Ovary (tissue), 10 donors: ENCODE measurements around the gene PLK4. TPM values are rescaled to one million over a fixed set of nuclear protein-coding genes. Genes with fewer than 3 reads are reported as not detected.

Experiments used
- DNase-seq, 5 donors: peaks; one replicate each; pipeline ENCODE4 v3.0.0-alpha.2; 2019 to 2020
- H3K27ac ChIP-seq, 2 donors: fragments of 200-600 bp; one replicate each; pipeline versions ENCODE4 v1.5.1 to v1.8.0; 2019 to 2022
- H3K27me3 ChIP-seq: fragments of 200-600 bp; one replicate; pipeline ENCODE4 v1.8.0; 2022
- H3K36me3 ChIP-seq: fragments of 200-600 bp; sonication (generic); one replicate; pipeline ENCODE4 v1.5.1; 2019
- H3K4me1 ChIP-seq: one replicate; pipeline ENCODE4 v1.8.1; 2013; ENCODE audit warnings: mild to moderate bottlenecking, moderate library complexity; ENCODE audit not compliant: insufficient read depth
- H3K4me3 ChIP-seq: fragments of 200-600 bp; sonication (generic); one replicate; pipeline ENCODE4 v1.5.1; 2017
- H3K9me3 ChIP-seq, 2 donors: fragments of 200-600 bp in 1 of 2; sonication (generic) in 1 of 2; one replicate each; pipeline versions ENCODE4 v1.5.1 to v1.8.1; 2013 to 2019; ENCODE audit warnings: mild to moderate bottlenecking in 1 of 2, moderate library complexity in 1 of 2
- CTCF ChIP-seq, 3 donors: fragments of 450-650 bp in 2 of 3; fragments of 200-600 bp in 1 of 3; IDR thresholded peaks; one replicate each; pipeline versions ENCODE4 v1.5.1 to v1.8.0; 2016 to 2022; ENCODE audit warnings: antibody characterized with exemption in 3 of 3, mild to moderate bottlenecking in 1 of 3
- EP300 ChIP-seq: sonication (generic); formaldehyde crosslinking; IDR thresholded peaks from one replicate; pipeline ENCODE4 v1.6.1; 2017; ENCODE audit warnings: antibody characterized with exemption
- POLR2A ChIP-seq: fragments of 450-650 bp; IDR thresholded peaks from one replicate; pipeline ENCODE4 v1.6.1; 2017; ENCODE audit warnings: antibody characterized with exemption, mild to moderate bottlenecking, moderate library complexity
- WGBS, 3 donors: extraction: QIAGEN DNeasy Blood & Tissue Kit in 1 of 3; methylation state at CpG; one replicate each; pipeline versions ENCODE4 v1.1.5 to v1.1.7; 2013 to 2017; 5-methylcytosine and 5-hydroxymethylcytosine counted together
- intact Hi-C, 4 donors: fragments of 100-400 bp; cut with DNase I; formaldehyde crosslinking; loops; one replicate each; pipeline versions ENCODE4 v1.11.0 to v1.15.1; 2022 to 2023
- long read RNA-seq, 3 donors: library from polyadenylated mRNA in 2 of 3; unstranded in 2 of 3; transcript quantifications; one replicate each; pipeline ENCODE4 v2.0.0 and lab custom pipeline, GENCODE V29; 2021 to 2026
- polyA plus RNA-seq, 2 donors: library from polyadenylated mRNA; stranded (reverse); fragments of 200-250 nt in 1 of 2; fragments of 350-450 nt in 1 of 2; fragmentation: Illumina TruSeq in 1 of 2; extraction: RNeasy Lipid Tissue Mini Kit (QIAGEN cat#74804) in 1 of 2; gene quantifications; one replicate each; pipeline ENCODE4 v1.2.3, GENCODE V29; 2013 to 2014
- total RNA-seq, 7 donors: library from RNA; depleted of rRNA in 2 of 7; stranded (reverse); fragments of >200 nt in 2 of 7; fragmentation: NEBNext Ultra II Directional in 3 of 7; extraction: Animal tissue kit (Norgen Biotek cat#: 25700) in 3 of 7; gene quantifications; one replicate each; pipeline versions ENCODE4 v1.1.0 to v1.2.4, GENCODE V29; 2016 to 2023
- donor health status: DM: no; HTN: no; CAD: no; lungs with moderate emphysema.
- donor health status: DM: no; HTN: no; CAD: no.
- donor health status: Bipolar disorder and iron deficiency.
- donor health status: DM: yes; HTN: yes; CAD: no.
- donor health status: DM: no; HTN: no; CAD: no.
- donor health status: DM: yes; HTN: yes; CAD: no.

The PLK4 gene
- 1 to 10 TPM in 5 of 7 donors, under 1 TPM in 2; 0.48 to 4.4 (median 1.7) TPM for total RNA-seq
- polyA plus RNA-seq, result 1 to 10 TPM; 1.8 to 2.1 TPM
- long read RNA-seq, donor 1, result 0 reads
- long read RNA-seq, donor 2, transcript PLK4-206 (6 exons, 811 nt), result major isoform, 9 of 12 reads
- long read RNA-seq, donor 2, partial matches to known transcripts, result 0 of 12 reads
- long read RNA-seq, donor 2, other reads (novel, unspliced or antisense), result 0 of 12 reads
- long read RNA-seq, donor 3, partial matches to known transcripts, result 1 of 5 reads
- long read RNA-seq, donor 3, other reads (novel, unspliced or antisense), result 1 of 5 reads

GRCh38 chr4:127880763-127881562 lies at the start of gene PLK4:
PLK4 (plus strand) TSS chr4:127880893; CDS start chr4:127881135, 242 bp downstream.
- peak within 1 kb of the TSS in 1 of 2 donors; percentile 65 for H3K27ac ChIP-seq
- H3K4me3 ChIP-seq, result peak within 1 kb of the TSS; percentile 60
- TF ChIP-seq EP300, result no peak
- TF ChIP-seq CTCF (IDR thresholded peaks at IDR 0.05), result no peak
- no peak for TF ChIP-seq POLR2A
- DNase-seq, result peak; percentile 94 to 96 (median 95)
- H3K9me3 ChIP-seq, result no peaks in the 10 kb centered on the region
- H3K27me3 ChIP-seq, result no peaks in the 10 kb centered on the region
- H3K4me1 ChIP-seq, result peaks cover 3% of the 10 kb centered on the region
- WGBS, 3 donors, result 0% methylated on average over 70 of the region's 70 CpGs
- no peaks in the 10 kb centered on the region for H3K36me3 ChIP-seq
- intact Hi-C loops, result loop anchor here in 1 of 4 donors (5.0 kb wide), 1 partner anchor 81 kb away; no protein-coding TSS in a partner anchor

GRCh38 chr4:127832585-127832984 lies 48.1 kb upstream of the PLK4 start:
- no peak overlapping the region for H3K27ac ChIP-seq
- TF ChIP-seq CTCF (IDR thresholded peaks at IDR 0.05) (no peak), POLR2A (no peak), EP300 (no peak)
- H3K36me3 ChIP-seq, result no peaks in the 10 kb centered on the region
- H3K4me1 ChIP-seq, result no peaks in the 10 kb centered on the region
- no peak overlapping the region for H3K4me3 ChIP-seq
- WGBS, 3 donors, result 88 to 94% (median 90%) methylated on average over 4 of the region's 4 CpGs
- H3K9me3 ChIP-seq, result no peaks in the 10 kb centered on the region
- no peaks in the 10 kb centered on the region for H3K27me3 ChIP-seq
- DNase-seq, result no peak
- intact Hi-C loops, result no loop called here

- Histone ChIP-seq H3K9me3 (no peaks in the 10 kb centered on the region), H3K27me3 (no peaks in the 10 kb centered on the region), H3K27ac (no peak overlapping the region), H3K4me3 (no peak overlapping the region), H3K36me3 (no peaks in the 10 kb centered on the region), H3K4me1 (no peaks in the 10 kb centered on the region)
- WGBS, 3 donors, result 92 to 97% (median 95%) methylated on average over 12 of the region's 12 CpGs
- intact Hi-C loops, result no loop called here
- TF ChIP-seq POLR2A, result no peak
- no peak for DNase-seq
Observed at GRCh38 chr4:127843704-127844600, 36.7 kb upstream of the PLK4 start.

- Histone ChIP-seq H3K9me3 (no peaks in the 10 kb centered on the region), H3K27ac (no peak overlapping the region), H3K4me3 (no peak overlapping the region), H3K36me3 (no peaks in the 10 kb centered on the region), H3K4me1 (no peaks in the 10 kb centered on the region), H3K27me3 (no peaks in the 10 kb centered on the region)
- WGBS, 3 donors, result 79 to 85% (median 82%) methylated on average over 5 of the region's 5 CpGs
- TF ChIP-seq CTCF (IDR thresholded peaks at IDR 0.05) (no peak), POLR2A (no peak), EP300 (no peak)
- DNase-seq, result no peak
- intact Hi-C loops, result no loop called here
Observed at GRCh38 chr4:127844601-127845116, 36.0 kb upstream of the PLK4 start.
